HS-27A (cell line): ENCODE measurements around the gene SLC1A1.
"Not testable (repeated sequence)": the region's sequence is repeated elsewhere in the genome, so short reads cannot be mapped to it uniquely, and the experiment has no call there.

Experiments
- DNase-seq: peaks from one replicate; pipeline ENCODE4 v3.0.0-alpha.2; 2012; ENCODE audit warnings: low read depth, missing footprints

SLC1A1 gene

DNA sequence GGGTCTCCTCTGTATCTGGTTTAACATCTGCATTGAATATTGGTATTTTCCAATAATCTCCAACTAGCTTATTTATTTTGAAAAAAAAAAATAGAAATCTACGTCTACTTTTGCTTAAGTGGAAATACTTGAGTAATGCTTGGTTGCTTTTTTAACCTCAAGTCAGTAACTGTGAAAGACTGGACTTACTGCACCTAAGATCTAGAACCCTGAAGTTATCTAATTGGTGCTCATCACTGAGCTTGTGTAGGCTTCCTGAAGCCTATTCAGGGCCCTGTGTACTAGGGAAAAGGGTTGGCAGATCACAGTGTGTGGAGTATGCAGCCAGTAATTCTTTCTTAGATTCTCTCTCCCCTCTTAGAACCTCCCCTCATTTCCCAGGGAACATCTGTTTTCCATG lies 16.2 kb downstream of the SLC1A1 start:
- no peak for DNase-seq

DNA sequence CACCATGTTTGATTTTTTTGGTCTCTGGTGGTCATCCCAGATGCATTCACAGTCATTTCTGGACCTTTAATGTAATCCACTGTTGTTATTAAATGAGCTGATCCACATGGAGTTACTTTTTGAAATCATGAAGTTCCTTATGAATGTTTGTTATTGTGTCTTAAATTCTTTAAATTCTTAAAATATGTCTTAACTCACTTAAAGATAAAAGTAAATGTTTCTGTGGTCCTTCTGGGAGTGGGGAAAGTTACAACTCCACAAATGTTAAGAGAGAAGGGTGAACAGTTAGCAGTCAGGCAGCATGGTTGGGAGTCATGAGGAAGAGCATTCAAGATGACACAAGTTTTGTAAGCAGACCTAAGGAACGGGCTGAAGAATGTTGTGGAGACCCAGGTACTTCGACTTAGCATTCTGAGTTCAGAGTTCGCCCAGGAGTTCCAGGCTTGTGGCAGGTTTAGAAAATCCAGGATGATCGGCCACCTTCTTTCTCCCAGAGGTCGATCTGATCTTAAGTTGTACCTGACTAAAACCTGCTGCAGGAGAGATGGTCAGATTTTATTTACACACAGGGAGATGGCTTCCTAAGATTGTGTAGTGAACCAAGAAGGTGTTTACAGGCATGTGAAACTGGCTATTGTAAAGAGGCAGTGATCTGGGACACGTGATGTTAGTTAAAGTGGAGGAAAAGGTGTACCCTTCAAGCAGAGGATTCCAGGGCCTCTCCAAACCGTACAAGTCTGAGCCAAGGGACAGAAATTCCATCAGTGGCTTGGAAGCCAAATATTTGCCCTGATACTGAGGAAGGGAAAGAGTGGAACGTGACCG lies 17.2 kb downstream of the SLC1A1 start:
- DNase-seq = no peak

DNA sequence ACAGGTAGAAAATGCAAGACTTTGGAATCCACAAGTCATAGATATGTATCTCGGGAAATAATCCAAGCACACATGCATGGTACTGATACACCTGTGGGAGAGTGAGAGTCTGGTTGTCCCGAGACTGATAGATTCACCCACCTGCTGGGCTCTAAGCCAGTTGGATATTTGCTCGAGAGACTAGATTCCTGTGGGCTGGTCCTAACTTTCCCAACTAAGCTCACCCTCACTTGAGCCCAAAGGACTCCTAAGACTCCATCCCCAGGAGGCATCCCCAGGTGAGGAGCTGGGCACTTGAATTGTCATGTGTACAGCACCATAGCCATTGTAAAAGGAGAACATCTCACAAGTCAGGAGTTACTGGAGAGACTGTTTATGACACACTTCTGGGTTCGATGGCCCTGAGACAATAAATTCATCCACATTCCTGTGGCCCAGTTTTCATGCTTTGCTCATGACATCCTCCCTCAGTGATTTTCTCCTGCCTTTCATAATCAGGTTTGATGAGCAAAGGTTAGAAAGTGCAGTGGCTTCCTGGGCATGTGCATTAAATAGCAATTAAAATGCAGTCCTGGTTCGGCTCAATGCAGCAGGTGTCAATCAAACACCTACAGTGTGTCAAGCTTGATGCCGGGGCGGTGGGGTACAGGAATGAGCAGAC lies 18.1 kb downstream of the SLC1A1 start:
- DNase-seq = no peak

DNA sequence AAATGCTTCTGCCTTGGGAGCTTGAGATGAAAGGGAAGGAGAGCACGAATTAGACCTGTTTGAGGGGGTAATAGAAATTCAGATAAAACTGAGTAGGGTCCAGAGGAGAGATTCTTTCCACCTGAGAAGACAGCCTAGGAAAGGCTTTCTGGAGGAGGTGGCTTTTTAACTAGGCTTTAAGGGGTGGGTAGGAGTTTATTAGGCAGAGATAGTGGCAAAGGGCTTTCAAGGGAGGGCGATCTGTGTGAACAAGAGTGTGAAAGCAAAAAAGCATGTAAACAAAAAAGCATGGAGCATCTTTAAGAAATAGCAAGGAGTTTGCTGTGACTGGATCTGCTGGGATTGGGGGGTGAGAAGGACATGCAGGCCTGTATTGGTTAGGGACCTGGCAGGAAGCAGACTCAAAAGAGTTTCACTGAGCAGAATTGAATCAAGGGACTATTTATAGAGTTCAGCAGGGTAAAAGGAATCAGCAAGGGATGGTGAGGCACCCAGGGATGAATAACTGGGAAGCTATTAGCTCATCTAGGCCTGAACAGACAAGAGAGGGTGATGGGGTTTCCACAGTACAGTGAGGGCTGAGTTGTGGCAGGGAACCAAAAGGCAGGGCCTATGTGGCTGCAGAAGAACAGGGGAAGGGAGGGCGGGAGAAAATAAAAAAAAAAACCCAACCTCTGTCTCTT lies 18.8 kb downstream of the SLC1A1 start:
- DNase-seq = no peak

DNA sequence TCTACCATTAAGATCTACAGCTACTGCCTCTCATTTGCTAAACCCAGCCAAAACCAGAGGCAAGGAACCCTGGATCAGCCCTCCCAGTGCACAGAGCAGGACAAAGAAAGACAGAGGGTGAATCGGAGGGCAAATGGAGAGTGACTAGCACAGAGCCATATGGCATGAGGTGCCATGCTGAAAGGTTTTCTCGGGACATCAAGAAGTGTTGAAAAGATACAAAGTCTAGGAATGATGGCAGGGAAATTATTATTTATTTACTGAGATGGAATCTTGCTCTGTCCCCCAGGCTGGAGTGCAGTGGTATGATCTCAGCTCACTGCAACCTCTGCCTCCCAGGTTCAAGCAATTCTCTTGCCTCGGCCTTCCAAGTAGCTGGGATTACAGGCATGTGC lies 19.3 kb downstream of the SLC1A1 start:
- no peak for DNase-seq

DNA sequence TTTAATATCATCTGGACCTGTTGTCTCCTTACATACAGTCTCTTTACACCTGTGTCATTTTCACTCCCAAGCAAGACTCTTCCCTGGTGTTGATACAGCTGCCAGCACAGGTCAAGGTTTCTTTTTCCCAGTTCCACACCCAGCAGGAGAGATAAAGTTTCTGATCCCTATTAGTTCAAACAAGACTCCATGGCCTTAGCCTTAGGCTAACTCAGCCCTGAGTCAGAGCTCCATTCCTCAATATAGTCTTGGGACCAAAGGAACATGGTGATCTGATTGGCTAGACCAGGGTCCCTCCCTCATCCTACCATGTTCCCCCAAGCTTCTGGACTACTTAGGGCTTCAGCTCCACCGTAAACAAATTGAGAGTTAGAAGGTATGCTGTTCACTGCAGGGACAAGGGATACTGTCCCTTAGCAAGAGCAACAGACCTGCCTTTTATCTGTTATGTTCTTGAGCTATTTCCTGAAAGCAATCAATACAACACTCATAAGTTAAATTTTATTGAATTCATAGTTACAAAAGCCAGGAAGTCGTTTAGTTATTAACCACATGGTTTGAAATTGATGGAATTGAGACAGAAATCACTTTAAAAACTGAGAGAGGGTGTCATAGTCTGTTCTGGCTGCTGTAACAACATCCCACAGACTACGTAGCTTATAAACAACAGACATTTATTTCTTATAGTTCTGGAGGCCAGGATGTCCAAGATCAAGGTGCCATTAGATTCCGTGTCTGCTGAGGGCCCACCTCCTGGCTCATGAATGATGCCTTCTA lies 20.5 kb downstream of the SLC1A1 start:
- DNase-seq = no peak

DNA sequence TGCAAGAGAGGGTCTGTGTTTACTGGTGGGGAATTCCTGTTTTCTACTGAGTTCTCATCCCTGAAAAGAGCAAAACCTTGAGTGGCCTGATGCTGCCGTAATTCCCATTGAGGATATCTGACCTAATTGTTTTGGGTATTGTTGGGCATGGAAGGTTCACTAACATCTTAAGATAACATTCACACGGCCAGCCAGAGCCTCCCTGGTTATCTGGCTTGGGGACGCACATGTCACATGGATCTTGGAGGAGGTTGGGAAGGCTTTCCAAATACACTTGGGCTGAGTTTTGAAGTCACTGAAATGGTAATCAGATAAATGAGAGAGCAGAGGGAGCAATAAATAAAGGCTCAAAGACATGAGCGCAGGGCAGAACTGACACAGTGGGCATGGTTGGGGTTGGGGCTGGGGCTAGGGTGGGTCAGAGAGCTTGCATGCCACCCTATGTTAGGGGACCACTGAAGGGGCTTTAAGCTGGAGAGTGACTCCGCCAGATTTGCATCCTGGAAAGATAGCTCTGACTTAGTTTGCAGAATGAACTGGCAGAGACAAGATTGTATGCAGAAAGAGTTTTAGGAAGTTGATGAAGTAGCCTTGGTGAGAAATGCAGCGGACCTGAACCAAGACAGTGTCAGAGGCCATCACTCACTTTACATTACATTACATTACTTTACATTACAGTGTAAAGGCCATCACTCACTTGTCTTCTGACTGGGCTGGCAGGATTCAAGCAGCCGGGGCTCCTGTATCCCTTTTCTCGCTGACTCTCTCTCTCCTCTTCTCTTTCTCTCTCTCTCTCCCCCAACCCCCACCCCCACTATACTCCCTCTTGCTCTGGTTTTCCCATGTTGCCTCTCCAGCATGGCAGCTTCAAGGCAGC lies 24.2 kb downstream of the SLC1A1 start:
- no peak for DNase-seq

DNA sequence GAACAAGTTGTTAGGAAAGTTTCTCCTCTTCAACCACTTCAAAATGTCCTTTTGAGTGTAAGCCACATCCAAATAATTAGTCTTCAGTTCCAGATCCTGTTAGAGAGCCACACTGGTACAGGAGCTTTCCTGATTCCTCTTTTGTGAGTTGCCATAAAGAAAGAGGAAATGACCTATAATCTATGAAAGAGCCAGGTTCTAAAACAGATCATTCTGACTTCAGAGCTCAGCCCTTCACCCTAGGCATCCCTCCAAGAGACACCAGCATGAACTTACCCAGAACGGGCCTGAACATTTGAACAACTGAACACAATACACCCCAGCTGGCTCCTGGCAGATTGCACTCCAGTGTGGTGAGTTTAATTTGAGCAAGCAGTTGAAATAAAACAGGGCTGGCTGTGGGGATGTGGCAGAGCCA lies 25.7 kb downstream of the SLC1A1 start:
- no peak for DNase-seq

DNA sequence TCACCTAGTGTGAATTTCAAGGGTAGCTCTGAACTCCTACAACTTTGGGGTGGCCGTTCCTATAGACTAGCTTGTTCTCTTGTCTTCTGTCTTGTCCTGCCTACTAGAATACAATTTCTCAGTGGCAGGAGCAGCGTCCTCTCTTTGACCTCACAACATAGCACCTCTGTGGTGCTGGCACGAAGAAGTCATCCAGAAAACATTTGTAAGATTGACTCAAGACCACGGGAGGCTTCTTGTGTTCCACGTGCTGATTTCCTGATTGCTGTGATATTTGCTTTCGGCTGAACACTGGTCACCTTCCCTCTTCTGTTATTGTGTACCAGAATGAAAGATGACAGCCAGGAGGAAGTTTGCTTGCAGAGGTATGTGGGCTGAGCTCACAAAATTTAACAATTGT lies 27.0 kb downstream of the SLC1A1 start:
- no peak for DNase-seq

DNA sequence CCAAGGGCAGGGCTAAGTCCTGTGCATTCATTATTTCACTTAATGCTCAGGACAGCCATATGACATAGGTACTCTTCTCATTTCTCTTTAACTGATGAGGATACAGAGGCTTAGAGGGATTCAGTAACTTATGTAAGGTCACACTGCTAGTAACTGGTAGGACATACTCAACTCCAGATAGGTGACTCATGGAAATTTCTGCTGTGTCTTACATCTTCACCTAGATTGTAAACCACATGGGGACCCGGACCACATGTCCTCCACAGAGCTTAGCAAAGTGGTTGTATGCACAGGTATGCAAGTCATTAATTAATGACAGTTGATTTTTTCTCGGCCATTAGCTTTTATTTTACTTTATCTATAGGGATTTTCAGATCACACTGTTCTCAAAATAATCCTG lies 29.3 kb downstream of the SLC1A1 start:
- DNase-seq = no peak

DNA sequence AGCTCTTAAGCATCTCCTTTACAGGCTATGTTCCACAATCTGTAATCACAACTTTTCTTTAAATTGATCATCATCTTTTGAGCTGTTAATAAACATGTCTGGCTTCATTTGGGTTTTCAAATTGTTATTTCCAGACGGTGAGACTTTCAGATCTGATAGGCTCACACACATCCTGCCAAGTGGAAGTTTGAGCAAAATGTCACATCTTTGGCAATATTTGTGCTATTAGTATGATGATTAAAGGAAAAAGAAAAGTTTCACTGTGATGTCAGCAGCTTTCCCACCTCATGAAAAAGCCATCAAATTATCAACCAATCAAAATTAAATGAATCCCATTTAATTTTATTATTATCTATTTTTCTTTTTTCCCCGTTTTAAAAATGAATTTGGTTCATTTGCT lies 29.8 kb downstream of the SLC1A1 start:
- DNase-seq = no peak

DNA sequence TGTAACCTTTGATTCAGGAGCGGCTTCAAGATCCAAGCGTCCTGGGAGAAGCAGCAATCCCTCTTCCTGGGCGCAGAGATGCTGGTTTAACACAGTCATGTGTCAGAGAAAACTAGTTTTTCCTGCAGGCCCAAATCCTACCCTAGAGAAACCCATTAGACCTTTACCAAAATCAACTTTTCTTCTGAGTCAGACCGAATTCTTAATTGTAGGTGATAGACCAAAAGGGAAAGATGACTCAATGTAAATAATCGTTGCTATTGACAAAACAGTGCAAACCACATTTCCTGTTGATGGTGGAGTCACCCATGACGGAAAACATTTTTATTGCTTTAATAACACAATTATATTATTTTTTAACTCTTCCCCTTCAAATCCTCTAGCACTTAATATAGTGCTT lies 40.1 kb downstream of the SLC1A1 start:
- no peak for DNase-seq

DNA sequence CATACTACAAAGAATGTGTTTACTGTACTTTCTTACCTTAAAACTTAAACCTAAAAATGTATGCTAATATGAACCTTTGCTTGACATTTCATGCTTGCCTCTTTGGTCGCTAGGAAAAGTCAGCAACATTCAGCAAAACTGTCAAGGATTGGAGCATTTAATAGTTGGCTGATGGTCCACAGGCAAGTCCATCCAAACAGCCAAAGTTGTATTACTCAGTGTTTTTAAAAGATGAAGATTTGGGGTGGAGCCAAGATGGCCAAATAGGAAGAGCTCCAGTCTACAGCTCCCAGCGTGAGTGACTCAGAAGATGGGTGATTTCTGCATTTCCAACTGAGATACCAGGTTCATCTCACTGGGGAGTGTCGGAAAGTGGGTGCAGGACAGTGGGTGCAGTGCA lies 40.6 kb downstream of the SLC1A1 start:
- DNase-seq = not testable (repeated sequence)

DNA sequence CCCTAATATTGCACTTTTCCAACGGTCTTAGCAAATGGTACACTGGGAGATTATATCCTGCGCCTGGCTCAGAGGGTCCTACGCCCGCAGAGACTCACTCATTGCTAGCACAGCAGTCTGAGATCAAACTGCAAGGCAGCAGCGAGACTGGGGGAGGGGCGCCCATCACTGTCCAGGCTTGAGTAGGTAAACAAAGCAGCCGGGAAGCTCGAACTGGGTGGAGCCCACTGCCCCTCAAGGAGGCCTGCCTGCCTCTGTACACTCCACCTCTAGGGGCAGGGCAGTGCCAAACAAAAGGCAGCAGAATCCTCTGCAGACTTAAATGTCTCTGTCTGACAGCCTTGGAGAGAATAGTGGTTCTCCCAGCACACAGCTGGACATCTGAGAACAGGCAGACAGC lies 41.1 kb downstream of the SLC1A1 start:
- DNase-seq = not testable (repeated sequence)

DNA sequence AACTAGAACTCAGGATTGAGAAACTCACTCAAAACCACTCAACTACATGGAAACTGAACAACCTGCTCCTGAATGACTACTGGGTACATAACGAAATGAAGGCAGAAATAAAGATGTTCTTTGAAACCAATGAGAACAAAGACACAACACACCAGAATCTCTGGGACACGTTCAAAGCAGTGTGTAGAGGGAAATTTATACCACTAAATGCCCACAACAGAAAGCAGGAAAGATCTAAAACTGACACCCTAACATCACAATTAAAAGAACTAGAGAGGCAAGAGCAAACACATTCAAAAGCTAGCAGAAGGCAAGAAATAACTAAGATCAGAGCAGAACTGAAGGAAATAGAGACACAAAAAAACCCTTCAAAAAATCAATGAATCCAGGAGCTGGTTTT lies 43.6 kb downstream of the SLC1A1 start:
- DNase-seq = not testable (repeated sequence)

DNA sequence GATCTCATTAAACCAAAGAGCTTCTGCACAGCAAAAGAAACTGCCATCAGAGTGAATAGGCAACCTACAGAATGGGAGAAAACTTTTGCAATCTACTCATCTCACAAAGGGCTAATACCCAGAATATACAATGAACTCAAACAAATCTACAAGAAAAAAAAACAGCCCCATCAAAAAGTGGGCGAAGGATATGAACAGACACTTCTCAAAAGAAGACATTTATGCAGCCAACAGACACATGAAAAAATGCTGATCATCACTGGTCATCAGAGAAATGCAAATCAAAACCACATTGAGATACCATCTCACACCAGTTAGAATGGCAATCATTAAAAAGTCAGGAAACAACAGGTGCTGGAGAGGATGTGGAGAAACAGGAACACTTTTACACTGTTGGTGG lies 45.9 kb downstream of the SLC1A1 start:
- DNase-seq = not testable (repeated sequence)

DNA sequence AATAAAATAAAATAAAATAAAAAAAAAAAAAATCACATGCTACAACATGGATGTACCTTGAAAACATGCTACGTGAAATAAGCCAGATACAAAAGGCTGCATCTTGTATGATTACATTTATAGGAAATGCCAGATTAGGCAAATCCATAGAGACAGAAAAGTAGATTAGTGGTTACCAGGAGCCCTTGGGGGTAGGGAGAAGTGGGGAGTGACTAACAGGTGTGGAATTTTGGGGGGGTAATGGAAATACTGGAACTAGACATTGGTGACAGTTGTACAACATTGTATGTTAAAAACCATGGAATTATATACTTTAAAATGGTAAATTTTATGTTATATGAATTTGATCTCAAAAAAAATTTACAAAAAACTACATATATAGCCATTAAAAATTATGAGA lies 47.3 kb downstream of the SLC1A1 start:
- DNase-seq = no peak

DNA sequence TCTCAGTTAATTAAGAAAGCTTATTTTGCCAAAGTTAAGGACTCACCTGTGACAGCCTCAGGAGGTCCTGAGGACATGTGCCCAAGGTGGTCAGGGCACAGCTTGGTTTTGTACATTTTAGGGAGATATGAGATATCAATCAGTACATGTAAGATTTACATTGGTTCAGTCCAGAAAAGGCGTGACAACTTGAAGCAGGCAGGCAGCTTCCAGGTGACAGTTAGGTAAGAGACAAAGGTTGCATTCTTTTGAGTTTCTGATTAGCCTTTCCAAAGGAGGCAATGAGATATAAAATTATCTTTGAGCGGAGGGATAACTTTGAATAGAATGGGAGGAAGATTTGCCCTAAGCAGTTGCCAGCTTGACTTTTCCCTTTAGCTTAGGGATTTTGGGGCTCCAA lies 47.8 kb downstream of the SLC1A1 start:
- no peak for DNase-seq

DNA sequence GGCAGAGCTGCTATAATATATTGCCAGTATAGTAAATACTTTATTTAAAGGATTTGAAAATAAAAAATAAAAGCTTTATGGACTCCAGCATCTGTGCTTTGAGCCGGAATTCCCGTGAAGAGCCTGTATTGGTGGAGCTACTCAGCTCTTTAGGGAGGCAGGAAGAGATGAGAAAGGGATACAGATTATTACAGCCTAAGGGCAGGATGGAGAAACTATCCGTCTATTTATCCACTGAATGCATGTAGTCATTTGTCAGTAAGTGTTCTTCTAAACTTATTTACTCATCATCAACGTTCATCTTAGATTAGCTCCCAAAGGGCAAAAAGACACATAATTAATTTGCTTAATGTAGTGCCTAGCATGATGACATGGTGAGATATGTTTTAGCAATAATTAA lies 48.4 kb downstream of the SLC1A1 start:
- no peak for DNase-seq

DNA sequence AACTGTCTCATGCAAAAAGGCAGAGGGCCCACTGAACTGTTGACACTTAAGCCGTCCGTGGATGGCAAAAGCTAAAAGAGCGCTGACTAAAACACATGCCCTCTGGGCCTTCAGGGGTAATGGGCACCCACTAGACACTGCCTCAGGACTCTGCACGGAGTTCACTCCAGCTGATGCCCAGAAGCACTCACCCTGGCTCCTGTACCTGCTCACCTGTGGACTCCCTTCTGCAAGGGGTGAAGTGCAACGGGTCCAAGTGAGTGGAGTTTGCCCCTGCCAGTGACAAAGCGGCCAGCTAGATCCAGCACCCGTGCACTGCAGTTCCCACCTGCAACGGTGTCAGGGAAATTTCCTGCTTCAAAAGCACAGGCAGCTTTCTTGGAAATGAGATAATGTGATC lies 50.2 kb downstream of the SLC1A1 start:
- no peak for DNase-seq

DNA sequence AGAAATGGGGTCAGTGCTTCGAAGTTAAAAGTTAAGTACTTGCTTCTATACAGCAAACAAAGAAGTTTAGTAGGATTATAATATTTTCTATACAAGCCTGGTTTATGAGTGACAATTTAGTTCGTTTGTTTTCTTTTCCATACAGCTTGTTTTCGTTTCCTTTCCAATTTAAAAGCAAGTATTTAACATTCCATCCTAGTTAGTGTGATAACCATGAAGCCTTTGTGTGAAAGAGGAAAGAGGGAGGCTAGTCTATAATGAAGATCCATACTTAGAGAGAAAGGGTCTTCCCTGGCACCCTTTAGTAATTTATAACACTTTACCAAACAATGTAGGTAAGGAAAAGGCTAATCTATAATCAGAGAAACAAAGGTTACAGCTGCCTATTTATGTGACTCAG lies 51.0 kb downstream of the SLC1A1 start:
- no peak for DNase-seq
